Brain pericyte (primary cell): ENCODE measurements around the gene CECR2.

Experiments used
- DNase-seq: peaks from one replicate; pipeline ENCODE4 v3.0.0-alpha.2; 2012; ENCODE audit warnings: low read depth, low spot score

The CECR2 gene

DNA sequence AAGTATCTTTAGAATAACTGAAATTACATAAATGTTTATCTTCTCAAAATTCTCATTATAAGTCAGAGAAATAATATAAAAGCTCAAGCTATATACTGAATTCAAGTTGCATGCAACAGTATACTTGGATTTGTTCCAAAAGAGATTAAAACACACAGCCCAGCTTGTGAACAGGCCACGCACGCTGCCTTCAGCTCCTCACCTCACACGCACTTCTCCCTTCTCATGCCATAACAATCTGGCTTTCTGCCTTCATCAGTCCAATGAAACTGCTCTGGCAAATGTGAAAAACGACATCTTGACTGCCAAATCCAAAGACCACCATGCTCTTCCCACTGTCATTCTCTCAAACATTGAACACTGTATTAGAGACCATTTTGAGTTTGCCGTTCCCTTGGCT, 237.2 kb downstream of the CECR2 start:
- DNase-seq = no peak
